ENCODE data around the gene FCER1G. TPM values are rescaled to one million over a fixed set of nuclear protein-coding genes. Genes with fewer than 3 reads are reported as not detected.
A peak's percentile ranks its signal among the peaks of the same experiment; 100 is the strongest.

The FCER1G gene
- total RNA-seq, 8 experiments from 2014 or later = 0.75 to 1.4 TPM; not detected in 6

GRCh38 chr1:161200421-161200991, 14.6 kb upstream of the FCER1G start:
- 7 to 75% (median 56%) methylated on average over 2 to 4 of the region's 5 CpGs; no CpG with 5 or more reads in 6 of the 10 experiments for whole genome bisulfite sequencing, 10 experiments
- H3K27ac ChIP-seq = peak overlapping the region; percentile 92 to 96
- peak in 4 of 8 experiments; percentile 2 to 22 (median 11) for ATAC-seq (replicated peaks in 6 of 8)
- in situ Hi-C loops (cut with MboI; ENCODE audit: low pct_unique_long_range_greater_than_20kb in 2 of 9, low sequenced_read_pairs in 9 of 9, unreplicated experiment in 9 of 9) = loop anchor here in 6 of 9 experiments (10.0 to 25.0 kb wide), 3 partner anchors 184 to 537 kb away; partner anchors contain the start of gene DUSP12 (in 2 of the 6)
- peaks cover 26 to 35% of the 10 kb centered on the region in 2 donors for H3K4me1 ChIP-seq (replicated peaks in 1 of 2)
- H3K4me3 ChIP-seq = no peak overlapping the region

- Histone ChIP-seq H3K4me3 (peak overlapping the region; percentile 72 to 94 (median 79)), H3K27ac (peak overlapping the region; percentile 92 to 96), H3K4me1 (replicated peaks in 1 of 2) (peaks cover 26 to 35% of the 10 kb centered on the region in 2 donors)
- ATAC-seq (replicated peaks in 6 of 8) = peak in 6 of 8 experiments; percentile 3 to 29 (median 12)
- in situ Hi-C loops (cut with MboI; ENCODE audit: low pct_unique_long_range_greater_than_20kb in 2 of 9, low sequenced_read_pairs in 9 of 9, unreplicated experiment in 9 of 9) = loop anchor here in 6 of 9 experiments (10.0 to 25.0 kb wide), 3 partner anchors 184 to 536 kb away; partner anchors contain the start of gene DUSP12 (in 2 of the 6)
- 0 to 100% (median 72%) methylated on average over 1 to 13 of the region's 13 CpGs; no CpG with 5 or more reads in 3 of the 10 experiments for WGBS, 10 experiments
Measured at GRCh38 chr1:161200992-161201835, 13.9 kb upstream of the FCER1G start.

GRCh38 chr1:161201836-161202712, 13.0 kb upstream of the FCER1G start, which contains the start of gene NDUFS2:
Gene NDUFS2 (plus strand): TSS chr1:161202367. CDS start chr1:161202386, 19 bp downstream.
- 0 to 7% (median 2%) methylated on average over 2 to 40 of the region's 53 CpGs; no CpG with 5 or more reads in 1 of the 10 experiments for WGBS, 10 experiments
- peak; percentile 36 to 96 (median 92) for ATAC-seq (replicated peaks in 6 of 8)
- peaks cover 26 to 33% of the 10 kb centered on the region in 2 donors for H3K4me1 ChIP-seq (replicated peaks in 1 of 2)
- peak within 1 kb of the TSS; percentile 92 to 96 for H3K27ac ChIP-seq
- H3K4me3 ChIP-seq = peak within 1 kb of the TSS; percentile 72 to 94 (median 79)
- in situ Hi-C loops (cut with MboI; ENCODE audit: low pct_unique_long_range_greater_than_20kb in 2 of 9, low sequenced_read_pairs in 9 of 9, unreplicated experiment in 9 of 9) = loop anchor here in 6 of 9 experiments (10.0 to 25.0 kb wide), 3 partner anchors 183 to 535 kb away; partner anchors contain the start of gene DUSP12 (in 2 of the 6)

- ATAC-seq (replicated peaks in 6 of 8) = no peak
- no peak overlapping the region for H3K27ac ChIP-seq
- H3K4me3 ChIP-seq = no peak overlapping the region
- peaks cover 8 to 9% of the 10 kb centered on the region in 2 donors for H3K4me1 ChIP-seq (replicated peaks in 1 of 2)
- in situ Hi-C loops (cut with MboI; ENCODE audit: low pct_unique_long_range_greater_than_20kb in 2 of 9, low sequenced_read_pairs in 9 of 9, unreplicated experiment in 9 of 9) = loop anchor here in 6 of 9 experiments (10.0 to 25.0 kb wide), 3 partner anchors 178 to 531 kb away; partner anchors contain the start of gene DUSP12 (in 2 of the 6)
- 0 to 100% (median 91%) methylated on average over 1 to 11 of the region's 12 CpGs; no CpG with 5 or more reads in 1 of the 10 experiments for WGBS, 10 experiments
Measured at GRCh38 chr1:161206411-161207140, 8.5 kb upstream of the FCER1G start.

GRCh38 chr1:161207173-161207572, 7.9 kb upstream of the FCER1G start:
- H3K27ac ChIP-seq = no peak overlapping the region
- ATAC-seq (replicated peaks in 6 of 8) = peak in 2 of 8 experiments; percentile 12 to 44
- in situ Hi-C loops (cut with MboI; ENCODE audit: low pct_unique_long_range_greater_than_20kb in 2 of 9, low sequenced_read_pairs in 9 of 9, unreplicated experiment in 9 of 9) = loop anchor here in 6 of 9 experiments (10.0 to 25.0 kb wide), 3 partner anchors 178 to 530 kb away; partner anchors contain the start of gene DUSP12 (in 2 of the 6)
- WGBS, 10 experiments = 72 to 100% (median 91%) methylated on average over 1 to 8 of the region's 8 CpGs; no CpG with 5 or more reads in 2 of the 10 experiments
- H3K4me3 ChIP-seq = no peak overlapping the region
- peaks cover 6% of the 10 kb centered on the region in 2 donors for H3K4me1 ChIP-seq (replicated peaks in 1 of 2)

- ATAC-seq (replicated peaks in 6 of 8) = peak; percentile 74 to 98 (median 84)
- no peak overlapping the region for H3K4me3 ChIP-seq
- no peaks in the 10 kb centered on the region for H3K4me1 ChIP-seq (replicated peaks in 1 of 2)
- in situ Hi-C loops (cut with MboI; ENCODE audit: low pct_unique_long_range_greater_than_20kb in 2 of 9, low sequenced_read_pairs in 9 of 9, unreplicated experiment in 9 of 9) = loop anchor here in 6 of 9 experiments (10.0 to 25.0 kb wide), 3 partner anchors 175 to 527 kb away; partner anchors contain the start of gene DUSP12 (in 2 of the 6)
- WGBS, 10 experiments = 3 to 100% (median 45%) methylated on average over 1 to 11 of the region's 11 CpGs
- no peak overlapping the region for H3K27ac ChIP-seq
Measured at GRCh38 chr1:161209790-161210409, 5.2 kb upstream of the FCER1G start.

- WGBS, 10 experiments = 87 to 100% (median 98%) methylated on average over 1 to 9 of the region's 9 CpGs; no CpG with 5 or more reads in 1 of the 10 experiments
- ATAC-seq (replicated peaks in 6 of 8) = no peak
- Histone ChIP-seq H3K27ac (no peak overlapping the region), H3K4me1 (replicated peaks in 1 of 2) (no peaks in the 10 kb centered on the region), H3K4me3 (no peak overlapping the region)
- in situ Hi-C loops (cut with MboI; ENCODE audit: low pct_unique_long_range_greater_than_20kb in 2 of 9, low sequenced_read_pairs in 9 of 9, unreplicated experiment in 9 of 9) = loop anchor here in 5 of 9 experiments (25.0 kb wide), 2 partner anchors 173 to 523 kb away; partner anchors contain the start of gene DUSP12 (in 2 of the 5)
Measured at GRCh38 chr1:161214369-161214768, 726 bp upstream of the FCER1G start.

- peak in 5 of 8 experiments; percentile 17 to 59 (median 39) for ATAC-seq (replicated peaks in 6 of 8)
- Histone ChIP-seq H3K4me3 (no peak overlapping the region), H3K27ac (no peak overlapping the region), H3K4me1 (replicated peaks in 1 of 2) (no peaks in the 10 kb centered on the region)
- 0 to 100% (median 59%) methylated on average over 1 to 7 of the region's 7 CpGs for WGBS, 10 experiments
- in situ Hi-C loops (cut with MboI; ENCODE audit: low pct_unique_long_range_greater_than_20kb in 2 of 9, low sequenced_read_pairs in 9 of 9, unreplicated experiment in 9 of 9) = loop anchor here in 6 of 9 experiments (5.0 to 25.0 kb wide), 3 partner anchors 165 to 520 kb away; partner anchors contain the start of gene DUSP12 (in 2 of the 6)
Measured at GRCh38 chr1:161216945-161217712, 2.0 kb downstream of the FCER1G start.

GRCh38 chr1:161217831-161218230, 2.7 kb downstream of the FCER1G start:
- 61 to 90% (median 79%) methylated on average over 1 to 4 of the region's 6 CpGs; no CpG with 5 or more reads in 6 of the 10 experiments for WGBS, 10 experiments
- Histone ChIP-seq H3K4me3 (no peak overlapping the region), H3K27ac (no peak overlapping the region), H3K4me1 (replicated peaks in 1 of 2) (no peaks in the 10 kb centered on the region)
- in situ Hi-C loops (cut with MboI; ENCODE audit: low pct_unique_long_range_greater_than_20kb in 2 of 9, low sequenced_read_pairs in 9 of 9, unreplicated experiment in 9 of 9) = loop anchor here in 6 of 9 experiments (5.0 to 25.0 kb wide), 3 partner anchors 164 to 519 kb away; partner anchors contain the start of gene DUSP12 (in 2 of the 6)
- no peak for ATAC-seq (replicated peaks in 6 of 8)
